ENCODE measurements around the gene SLC25A21. TPM values are rescaled to one million over a fixed set of nuclear protein-coding genes. Genes with fewer than 3 reads are reported as not detected.

The SLC25A21 gene
- total and polyA plus RNA-seq, 2 of the 13 experiments (the other 11 are each of a cell fraction or from before 2014, with no cell fraction given) = 1.9 to 2.9 TPM

DNA sequence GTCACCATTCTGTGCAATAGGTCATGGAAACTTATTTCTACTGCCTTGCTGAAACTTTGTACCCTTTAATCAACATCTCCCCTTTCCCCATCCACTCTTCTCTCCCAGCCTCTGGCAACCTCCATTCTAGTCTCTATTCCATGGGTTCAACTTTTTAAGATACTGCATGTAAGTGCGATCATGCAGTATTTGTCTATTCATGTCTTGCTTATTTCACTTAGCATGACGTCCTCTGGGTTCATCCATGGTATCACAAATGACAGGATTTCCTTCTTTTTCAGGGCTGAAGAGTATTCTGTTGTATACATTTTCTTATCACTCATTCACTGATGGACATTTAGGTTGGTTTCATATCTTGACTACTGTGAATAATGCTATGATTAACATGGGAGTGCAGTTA is 288.4 kb downstream of the SLC25A21 start:
- no peak for DNase-seq (ENCODE audit: low spot score)
- TF ChIP-seq SMAD3 (CRISPR knock-in tag; IDR thresholded peaks at IDR 0.05) = no peak
- TF ChIP-seq, protein P1, sequence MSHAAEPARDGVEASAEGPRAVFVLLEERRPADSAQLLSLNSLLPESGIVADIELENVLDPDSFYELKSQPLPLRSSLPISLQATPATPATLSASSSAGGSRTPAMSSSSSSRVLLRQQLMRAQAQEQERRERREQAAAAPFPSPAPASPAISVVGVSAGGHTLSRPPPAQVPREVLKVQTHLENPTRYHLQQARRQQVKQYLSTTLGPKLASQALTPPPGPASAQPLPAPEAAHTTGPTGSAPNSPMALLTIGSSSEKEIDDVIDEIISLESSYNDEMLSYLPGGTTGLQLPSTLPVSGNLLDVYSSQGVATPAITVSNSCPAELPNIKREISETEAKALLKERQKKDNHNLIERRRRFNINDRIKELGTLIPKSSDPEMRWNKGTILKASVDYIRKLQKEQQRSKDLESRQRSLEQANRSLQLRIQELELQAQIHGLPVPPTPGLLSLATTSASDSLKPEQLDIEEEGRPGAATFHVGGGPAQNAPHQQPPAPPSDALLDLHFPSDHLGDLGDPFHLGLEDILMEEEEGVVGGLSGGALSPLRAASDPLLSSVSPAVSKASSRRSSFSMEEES (CRISPR knock-in tag; IDR thresholded peaks at IDR 0.05) = no peak
- no peak for TF ChIP-seq DNMT3B (CRISPR knock-in tag; conservative IDR thresholded peaks at IDR 0.05)
- no peak for TF ChIP-seq ZBTB3 (CRISPR knock-in tag; IDR thresholded peaks at IDR 0.05; ENCODE audit: borderline replicate concordance, low read depth)
- TF ChIP-seq ZNF616 (CRISPR knock-in tag; IDR thresholded peaks at IDR 0.05; ENCODE audit: low read depth) = no peak
- no peak for TF ChIP-seq ZNF20 (CRISPR knock-in tag; IDR thresholded peaks at IDR 0.05)
- no peak for TF ChIP-seq ZNF558 (CRISPR knock-in tag; IDR thresholded peaks at IDR 0.05; ENCODE audit: borderline replicate concordance)
- TF ChIP-seq CBX2 (IDR thresholded peaks at IDR 0.05; ENCODE audit: low read depth, low read length) = no peak
- TF ChIP-seq CBX2 (CRISPR knock-in tag; IDR thresholded peaks at IDR 0.05; ENCODE audit: low read depth) = no peak
- no peak for TF ChIP-seq ZSCAN30 (CRISPR knock-in tag; IDR thresholded peaks at IDR 0.05)
- TF ChIP-seq BCLAF1 (IDR thresholded peaks at IDR 0.05) = no peak
- no peak for TF ChIP-seq KDM5A (IDR thresholded peaks at IDR 0.05; ENCODE audit: borderline replicate concordance, low read length)
- TF ChIP-seq ZNF639 (CRISPR knock-in tag; conservative IDR thresholded peaks at IDR 0.05) = no peak
- no peak for TF ChIP-seq DMAP1 (CRISPR knock-in tag; IDR thresholded peaks at IDR 0.05)
- TF ChIP-seq CREB1 (IDR thresholded peaks at IDR 0.05) = no peak
- no peak for TF ChIP-seq CREB1 (CRISPR knock-in tag; IDR thresholded peaks at IDR 0.05)
- no peak for TF ChIP-seq ZNF432 (CRISPR knock-in tag; IDR thresholded peaks at IDR 0.05; ENCODE audit: borderline replicate concordance)
- TF ChIP-seq, protein P2, sequence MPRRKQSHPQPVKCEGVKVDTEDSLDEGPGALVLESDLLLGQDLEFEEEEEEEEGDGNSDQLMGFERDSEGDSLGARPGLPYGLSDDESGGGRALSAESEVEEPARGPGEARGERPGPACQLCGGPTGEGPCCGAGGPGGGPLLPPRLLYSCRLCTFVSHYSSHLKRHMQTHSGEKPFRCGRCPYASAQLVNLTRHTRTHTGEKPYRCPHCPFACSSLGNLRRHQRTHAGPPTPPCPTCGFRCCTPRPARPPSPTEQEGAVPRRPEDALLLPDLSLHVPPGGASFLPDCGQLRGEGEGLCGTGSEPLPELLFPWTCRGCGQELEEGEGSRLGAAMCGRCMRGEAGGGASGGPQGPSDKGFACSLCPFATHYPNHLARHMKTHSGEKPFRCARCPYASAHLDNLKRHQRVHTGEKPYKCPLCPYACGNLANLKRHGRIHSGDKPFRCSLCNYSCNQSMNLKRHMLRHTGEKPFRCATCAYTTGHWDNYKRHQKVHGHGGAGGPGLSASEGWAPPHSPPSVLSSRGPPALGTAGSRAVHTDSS (CRISPR knock-in tag; conservative IDR thresholded peaks at IDR 0.05) = no peak
- TF ChIP-seq POLR2A (IDR thresholded peaks at IDR 0.05; ENCODE audit: insufficient read depth in 1 of 2, low read depth in 2 of 2, low read length in 2 of 2) = no peak
- TF ChIP-seq ZBTB42 (CRISPR knock-in tag; IDR thresholded peaks at IDR 0.05) = no peak
- H3K4me2 ChIP-seq (ENCODE audit: low read depth, low read length) = no peak overlapping the region
- H4K20me1 ChIP-seq (ENCODE audit: insufficient read depth, low read length) = no peaks in the 10 kb centered on the region
- H3K27ac ChIP-seq (ENCODE audit: extremely low read length, insufficient read depth, low read length) = no peak overlapping the region
- no peaks in the 10 kb centered on the region for H3K27me3 ChIP-seq (ENCODE audit: control insufficient read depth in 1 of 2, insufficient read depth in 2 of 2, low read length in 2 of 2)
- no peak overlapping the region for H3K4me3 ChIP-seq (replicated peaks in 1 of 3; ENCODE audit: insufficient read depth in 1 of 3, low read depth in 2 of 3, low read length in 3 of 3)
- FAIRE-seq = no peak
- H2AFZ ChIP-seq (ENCODE audit: low read length) = no peak overlapping the region
- intact Hi-C loops (cut with micrococcal nuclease; ENCODE audit: unreplicated experiment) = no loop called here
- no peak overlapping the region for H3K9ac ChIP-seq (ENCODE audit: insufficient read depth, low read depth, low read length)
- H3K79me2 ChIP-seq (ENCODE audit: insufficient read depth, low read length) = no peaks in the 10 kb centered on the region
- in situ Hi-C loops (cut with HindIII; ENCODE audit: extremely low pct_ligation_motif_present, low pct_unique_long_range_greater_than_20kb) = no loop called here
- 13% methylated on average over 2 of the region's 2 CpGs for WGBS (ENCODE audit: low lambda C conversion rate)
- BruUV-seq (replicated peaks) = no TSS peak
- no peaks in the 10 kb centered on the region for H3K4me1 ChIP-seq (ENCODE audit: insufficient read depth, low read length)
- no peaks in the 10 kb centered on the region for H3K9me3 ChIP-seq (ENCODE audit: low read length)
- ATAC-seq = no peak
- ChIA-PET POLR2A (no interaction called here), CTCF (ENCODE audit: low intra/inter-chr PET ratio, low total read pairs) (no interaction called here)
- H3K36me3 ChIP-seq (replicated peaks in 1 of 2; ENCODE audit: control insufficient read depth in 1 of 2, insufficient read depth in 2 of 2, low read length in 2 of 2) = no peaks in the 10 kb centered on the region
